Heart left ventricle (tissue), 16 donors: ENCODE results near the gene TTLL10. TPM values are rescaled to one million over a fixed set of nuclear protein-coding genes. Genes with fewer than 3 reads are reported as not detected.

Source experiments
- ATAC-seq, 4 donors: fragments of 200-7000 bp; cut with Tn5 transposase; one replicate each; pipeline ENCODE4 v1.9.1; 2020 to 2022; ENCODE audit warnings: moderate library complexity in 4 of 4, mild to moderate bottlenecking in 3 of 4, moderate number of reproducible peaks in 1 of 4
- DNase-seq, 5 donors: peaks; one replicate each; pipeline ENCODE4 v3.0.0-alpha.2; 2020
- H3K27ac ChIP-seq, 12 donors: fragments of 200-600 bp; sonication (generic) in 4 of 12; one replicate each; pipeline versions ENCODE4 v1.5.0 to v1.8.0; 2016 to 2022; ENCODE audit warnings: mild to moderate bottlenecking in 2 of 12
- H3K27me3 ChIP-seq, 9 donors: fragments of 200-600 bp; sonication (generic) in 2 of 9; one replicate each; pipeline versions ENCODE4 v1.5.1 to v1.8.0; 2016 to 2022; ENCODE audit warnings: mild to moderate bottlenecking in 3 of 9
- H3K36me3 ChIP-seq, 9 donors: fragments of 200-600 bp; sonication (generic) in 2 of 9; one replicate each; pipeline versions ENCODE4 v1.5.0 to v1.8.0; 2018 to 2022; ENCODE audit warnings: mild to moderate bottlenecking in 2 of 9
- H3K4me1 ChIP-seq, 12 donors: fragments of 200-600 bp; sonication (generic) in 4 of 12; one replicate each; pipeline versions ENCODE4 v1.5.0 to v1.8.0; 2016 to 2022; ENCODE audit warnings: mild to moderate bottlenecking in 3 of 12
- H3K4me3 ChIP-seq, 12 donors: fragments of 200-600 bp; sonication (generic) in 4 of 12; one replicate each; pipeline versions ENCODE4 v1.5.0 to v1.8.0; 2017 to 2022; ENCODE audit warnings: mild to moderate bottlenecking in 9 of 12, moderate library complexity in 4 of 12
- H3K9me3 ChIP-seq, 12 donors: fragments of 200-600 bp; sonication (generic) in 4 of 12; one replicate each; pipeline versions ENCODE4 v1.5.0 to v1.8.0; 2016 to 2022; ENCODE audit warnings: mild to moderate bottlenecking in 1 of 12
- POLR2A ChIP-seq, 2 donors: fragments of 450-650 bp; IDR thresholded peaks; one replicate each; pipeline ENCODE4 v1.6.1; 2017; ENCODE audit warnings: antibody characterized with exemption in 2 of 2, mild to moderate bottlenecking in 2 of 2, moderate library complexity in 2 of 2
- WGBS, 4 donors: extraction: QIAGEN DNeasy Blood & Tissue Kit in 2 of 4; methylation state at CpG; one replicate each; pipeline versions ENCODE4 v1.1.5 to v1.1.7; 2013 to 2018; 5-methylcytosine and 5-hydroxymethylcytosine counted together
- intact Hi-C, 10 donors: fragments of 100-400 bp; cut with DNase I; formaldehyde crosslinking; loops; one replicate each; pipeline versions ENCODE4 v1.11.1 to v1.14.2; 2022
- polyA plus RNA-seq, 2 donors: library from polyadenylated mRNA; stranded (reverse); fragments of 200-250 nt; gene quantifications; one replicate each; pipeline ENCODE4 v1.2.3, GENCODE V29; 2013
- total RNA-seq, 9 donors: library from RNA; depleted of rRNA in 2 of 9; stranded (reverse); fragments of >200 nt in 2 of 9; fragmentation: NEBNext Ultra II Directional in 3 of 9; extraction: Animal tissue kit (Norgen Biotek cat#: 25700) in 3 of 9; gene quantifications; one replicate each; pipeline versions ENCODE4 v1.1.0 to v1.2.4, GENCODE V29; 2016 to 2023
- TF ChIP-seq, protein P1 (sequence below), 12 donors: fragments of 200-600 bp; sonication (generic) in 4 of 12; IDR thresholded peaks; one replicate each; pipeline versions ENCODE4 v1.5.0 to v1.8.0; 2018 to 2022; ENCODE audit warnings: antibody characterized with exemption in 12 of 12, mild to moderate bottlenecking in 5 of 12
- donor health status: ischemic (EF 13 %, LVEDD 7.1; RV severe dilation, severe dysfunction).
- donor health status: healthy with polysubstance abuse.
- donor health status: DM: no; HTN: yes; CAD: no.
- donor health status: DM: no; HTN: no; CAD: no.
- donor health status: ischemic (EF 25% LVEDD 6.9; RV normal size, moderate dysfunction).
- donor health status: ischemic (EF 25% LVEDD 5.7; RV mildly dilated, moderate dysfunction).
- donor health status: healthy.
- donor health status: DM: yes; HTN: yes; CAD: no.
- donor health status: ischemic (EF 35%, LVEDD 5.7; RV mildly dilated, moderate dysfunction).
- donor health status: nonischemic (EF 11% LVEDD 7.7; RV severe dilation, severe dysfunction).
- donor health status: DM: yes; HTN: yes; CAD: no.
- donor health status: PGD.
- donor health status: ischemic (EF 29% LVEDD 5.4; RV normal size, mild dysfunction).
- donor health status: nonischemic (EF 23%, LVEDD 6.1; RV moderate dilation, normal function).

The TTLL10 gene
- total and polyA plus RNA-seq, 11 donors: 0.03 to 0.53 (median 0.21) TPM; not detected in 4

DNA sequence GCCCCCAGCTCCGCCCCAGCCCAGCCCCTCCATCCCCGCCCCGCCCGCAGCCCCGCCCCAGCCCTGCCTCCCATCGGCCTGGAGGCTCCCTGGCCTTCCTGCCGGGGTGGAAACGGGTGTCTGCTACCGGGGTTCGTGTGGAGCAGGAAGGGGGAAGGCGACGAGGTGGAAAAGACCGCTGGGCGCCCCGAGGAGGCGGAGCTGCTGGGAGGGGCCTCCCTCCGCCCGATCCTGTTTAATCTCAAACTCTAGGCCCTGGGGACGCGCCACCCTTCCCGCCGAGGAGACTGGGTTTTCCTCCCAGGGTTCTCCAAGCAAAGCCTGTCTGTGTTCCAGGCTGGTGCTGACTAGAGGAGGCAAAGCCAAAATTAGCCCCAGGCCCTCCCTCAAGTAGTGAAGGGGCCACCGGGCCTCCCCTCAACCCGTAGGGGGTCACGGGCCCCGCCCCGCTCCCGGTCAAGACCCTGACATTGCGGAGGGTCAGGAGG is 16.2 kb upstream of the TTLL10 start:
- intact Hi-C loops: loop anchor here in 2 of 10 donors (1.0 to 5.0 kb wide), 2 partner anchors 40 to 74 kb away; no protein-coding TSS in a partner anchor
- Histone ChIP-seq H3K36me3 (no peaks in the 10 kb centered on the region), H3K4me1 (peaks cover 3 to 15% (median 12%) of the 10 kb centered on the region in 12 donors), H3K27ac (peak overlapping the region; percentile 92 to 100 (median 97)), H3K27me3 (peaks cover under 1 to 15% (median 9%) of the 10 kb centered on the region in 9 donors), H3K4me3 (peak overlapping the region; percentile 27 to 87 (median 70)), H3K9me3 (no peaks in the 10 kb centered on the region)
- DNase-seq (peak; percentile 91 to 94 (median 93)), ATAC-seq (peak; percentile 86 to 96 (median 92))
- TF ChIP-seq, protein P1, sequence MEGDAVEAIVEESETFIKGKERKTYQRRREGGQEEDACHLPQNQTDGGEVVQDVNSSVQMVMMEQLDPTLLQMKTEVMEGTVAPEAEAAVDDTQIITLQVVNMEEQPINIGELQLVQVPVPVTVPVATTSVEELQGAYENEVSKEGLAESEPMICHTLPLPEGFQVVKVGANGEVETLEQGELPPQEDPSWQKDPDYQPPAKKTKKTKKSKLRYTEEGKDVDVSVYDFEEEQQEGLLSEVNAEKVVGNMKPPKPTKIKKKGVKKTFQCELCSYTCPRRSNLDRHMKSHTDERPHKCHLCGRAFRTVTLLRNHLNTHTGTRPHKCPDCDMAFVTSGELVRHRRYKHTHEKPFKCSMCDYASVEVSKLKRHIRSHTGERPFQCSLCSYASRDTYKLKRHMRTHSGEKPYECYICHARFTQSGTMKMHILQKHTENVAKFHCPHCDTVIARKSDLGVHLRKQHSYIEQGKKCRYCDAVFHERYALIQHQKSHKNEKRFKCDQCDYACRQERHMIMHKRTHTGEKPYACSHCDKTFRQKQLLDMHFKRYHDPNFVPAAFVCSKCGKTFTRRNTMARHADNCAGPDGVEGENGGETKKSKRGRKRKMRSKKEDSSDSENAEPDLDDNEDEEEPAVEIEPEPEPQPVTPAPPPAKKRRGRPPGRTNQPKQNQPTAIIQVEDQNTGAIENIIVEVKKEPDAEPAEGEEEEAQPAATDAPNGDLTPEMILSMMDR (IDR thresholded peaks at IDR 0.05): no peak
- peak in 1 of 2 donors; percentile 75 for TF ChIP-seq POLR2A (IDR thresholded peaks at IDR 0.05)
- WGBS, 4 donors: 0 to 1% (median 1%) methylated on average over 6 to 29 of the region's 29 CpGs

DNA sequence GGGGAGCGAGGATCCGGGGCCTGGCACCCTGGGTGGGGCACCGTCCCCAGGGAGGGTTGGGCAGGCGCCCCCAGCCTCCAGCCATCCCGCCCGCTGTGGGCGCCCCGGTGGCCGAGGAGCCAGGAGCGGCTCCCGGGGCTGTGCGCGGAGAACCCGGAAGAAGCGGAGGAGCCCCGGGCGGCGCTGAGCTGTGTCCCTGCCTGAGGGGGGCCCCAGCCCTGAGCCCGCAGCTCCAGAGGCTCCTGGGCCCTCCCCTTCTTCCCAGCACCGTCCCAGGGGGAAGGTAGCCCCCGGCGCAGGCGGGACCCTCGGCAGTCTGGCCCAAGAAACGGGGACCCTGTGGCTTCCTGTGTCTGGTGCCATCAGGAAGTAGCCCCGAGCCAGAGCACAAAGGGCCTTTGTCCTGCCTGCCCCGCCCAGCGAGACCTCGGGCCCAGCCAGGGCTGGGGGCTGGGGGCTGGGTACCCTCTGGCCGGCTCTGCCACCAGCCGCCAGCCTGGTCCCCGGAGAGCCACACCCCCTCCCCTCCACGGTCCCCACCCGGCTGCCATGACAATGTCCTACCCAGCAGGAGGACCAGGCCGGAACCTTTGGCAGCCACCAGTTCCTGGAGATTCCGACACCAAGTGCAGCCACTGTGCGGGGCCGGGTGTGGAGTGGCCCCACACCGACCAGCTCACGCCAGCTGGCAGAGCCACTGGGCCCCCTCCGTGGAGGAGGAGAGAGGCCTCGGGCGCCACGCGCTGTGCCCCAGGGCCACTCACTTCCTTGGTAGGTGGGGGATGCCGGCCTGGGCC is 15.6 kb upstream of the TTLL10 start:
- intact Hi-C loops: loop anchor here in 3 of 10 donors (1.0 to 5.0 kb wide), 3 partner anchors 39 to 73 kb away; no protein-coding TSS in a partner anchor
- WGBS, 4 donors: 14 to 16% (median 15%) methylated on average over 7 to 46 of the region's 46 CpGs
- Histone ChIP-seq H3K4me3 (peak overlapping the region; percentile 27 to 87 (median 70)), H3K4me1 (peaks cover 3 to 15% (median 12%) of the 10 kb centered on the region in 12 donors), H3K27ac (peak overlapping the region; percentile 92 to 100 (median 97)), H3K9me3 (no peaks in the 10 kb centered on the region), H3K36me3 (no peaks in the 10 kb centered on the region), H3K27me3 (peaks cover 7 to 22% (median 15%) of the 10 kb centered on the region in 9 donors)
- TF ChIP-seq POLR2A (IDR thresholded peaks at IDR 0.05): no peak
- TF ChIP-seq, protein P1 (IDR thresholded peaks at IDR 0.05): no peak
- DNase-seq (peak; percentile 56 to 77 (median 65)), ATAC-seq (peak; percentile 15 to 67 (median 52))

DNA sequence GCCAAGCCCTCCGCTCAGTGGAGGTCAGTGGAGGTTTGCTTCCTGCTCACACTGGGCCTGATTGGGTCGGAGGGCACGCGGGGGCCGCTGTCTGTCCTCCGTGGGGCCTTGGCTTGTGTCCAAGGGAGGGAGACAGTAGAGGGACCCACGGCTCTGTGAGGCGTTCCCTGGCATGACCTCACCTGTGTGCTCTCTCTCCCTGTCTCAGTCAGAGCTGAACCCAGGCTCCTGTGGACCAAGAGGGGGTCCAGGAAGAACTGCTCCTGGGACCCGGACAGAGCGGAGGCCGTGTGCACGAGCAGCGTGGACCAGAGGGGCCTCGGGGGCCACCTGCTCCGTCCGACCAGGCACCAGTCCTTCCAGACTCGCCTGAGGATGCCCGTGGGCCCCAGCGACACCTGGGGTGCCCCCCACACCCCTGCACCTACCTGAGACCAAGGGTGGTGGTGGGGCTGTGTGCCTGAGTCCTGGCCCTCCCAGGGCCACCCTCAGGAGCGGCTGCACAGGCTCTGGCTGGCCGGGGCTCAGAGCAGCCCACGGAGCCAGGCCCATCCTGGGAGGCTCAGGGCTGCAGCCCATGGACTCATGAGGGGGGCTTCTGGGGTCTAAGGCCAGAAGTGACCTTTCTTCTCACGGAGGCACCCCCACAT is 13.3 kb upstream of the TTLL10 start:
- H3K4me3 ChIP-seq: no peak overlapping the region
- H3K27me3 ChIP-seq: peaks cover 7 to 42% (median 30%) of the 10 kb centered on the region in 9 donors
- DNase-seq: no peak
- H3K4me1 ChIP-seq: peaks cover 3 to 15% (median 12%) of the 10 kb centered on the region in 12 donors
- no peak overlapping the region for H3K27ac ChIP-seq
- intact Hi-C loops: loop anchor here in 1 of 10 donors (5.0 kb wide), 1 partner anchor 42 kb away; no protein-coding TSS in a partner anchor
- WGBS, 4 donors: 79 to 90% (median 89%) methylated on average over 12 to 23 of the region's 23 CpGs
- H3K9me3 ChIP-seq: no peaks in the 10 kb centered on the region
- H3K36me3 ChIP-seq: no peaks in the 10 kb centered on the region
- no peak for ATAC-seq
- TF ChIP-seq POLR2A (IDR thresholded peaks at IDR 0.05): no peak
- TF ChIP-seq, protein P1 (IDR thresholded peaks at IDR 0.05): no peak
